Heart right ventricle (tissue), 16 donors: ENCODE measurements around the gene STEAP1B. TPM values are rescaled to one million over a fixed set of nuclear protein-coding genes. Genes with fewer than 3 reads are reported as not detected.
A peak's percentile ranks its signal among the peaks of the same experiment; 100 is the strongest.

Source experiments
- ATAC-seq, 8 donors: fragments of 200-7000 bp; cut with Tn5 transposase; one replicate each; pipeline ENCODE4 v1.9.1; 2020; ENCODE audit warnings: mild to moderate bottlenecking in 8 of 8, moderate library complexity in 8 of 8, moderate number of reproducible peaks in 1 of 8
- DNase-seq, 2 donors: peaks; one replicate each; pipeline ENCODE4 v3.0.0-alpha.2; 2020
- H3K27ac ChIP-seq, 10 donors: fragments of 200-600 bp; sonication (generic) in 2 of 10; one replicate each; pipeline versions ENCODE4 v1.5.0 to v1.8.0; 2020 to 2022; ENCODE audit warnings: mild to moderate bottlenecking in 3 of 10
- H3K27me3 ChIP-seq, 7 donors: fragments of 200-600 bp; one replicate each; pipeline ENCODE4 v1.8.0; 2021 to 2022; ENCODE audit warnings: mild to moderate bottlenecking in 2 of 7
- H3K36me3 ChIP-seq, 9 donors: fragments of 200-600 bp; sonication (generic) in 1 of 9; one replicate each; pipeline versions ENCODE4 v1.5.0 to v1.8.0; 2020 to 2022; ENCODE audit warnings: mild to moderate bottlenecking in 2 of 9
- H3K4me1 ChIP-seq, 9 donors: fragments of 200-600 bp; sonication (generic) in 1 of 9; one replicate each; pipeline versions ENCODE4 v1.5.0 to v1.8.0; 2020 to 2022; ENCODE audit warnings: mild to moderate bottlenecking in 4 of 9
- H3K4me3 ChIP-seq, 10 donors: fragments of 200-600 bp; sonication (generic) in 2 of 10; one replicate each; pipeline versions ENCODE4 v1.5.0 to v1.8.0; 2020 to 2022; ENCODE audit warnings: mild to moderate bottlenecking in 7 of 10, moderate library complexity in 2 of 10
- H3K9me3 ChIP-seq, 11 donors: fragments of 200-600 bp in 10 of 11; sonication (generic) in 2 of 11; one replicate each; pipeline versions ENCODE4 v1.5.0 to v1.8.0; 2013 to 2022; ENCODE audit warnings: mild to moderate bottlenecking in 2 of 11, control low read depth in 1 of 11, moderate library complexity in 1 of 11
- CTCF ChIP-seq, 9 donors: fragments of 200-600 bp; sonication (generic) in 2 of 9; IDR thresholded peaks; one replicate each; pipeline versions ENCODE4 v1.5.0 to v1.8.0; 2021 to 2022; ENCODE audit warnings: antibody characterized with exemption in 9 of 9, mild to moderate bottlenecking in 5 of 9, moderate library complexity in 1 of 9
- WGBS, 2 donors: extraction: QIAGEN DNeasy Blood & Tissue Kit; methylation state at CpG; one replicate each; pipeline ENCODE4 v1.1.7; 2013; ENCODE audit warnings: inconsistent platforms in 1 of 2; 5-methylcytosine and 5-hydroxymethylcytosine counted together
- intact Hi-C, 10 donors: fragments of 100-400 bp; cut with DNase I; formaldehyde crosslinking; loops; one replicate each; pipeline versions ENCODE4 v1.11.1 to v1.14.2; 2022
- polyA plus RNA-seq, 2 donors: library from polyadenylated mRNA; stranded (reverse); fragments of 200-250 nt; gene quantifications; one replicate each; pipeline ENCODE4 v1.2.3, GENCODE V29; 2013
- total RNA-seq, 10 donors: library from RNA; stranded (reverse); fragmentation: NEBNext Ultra II Directional in 3 of 10; extraction: Animal tissue kit (Norgen Biotek cat#: 25700) in 3 of 10; gene quantifications; one replicate each; pipeline versions ENCODE4 v1.2.1 to v1.2.4, GENCODE V29; 2021 to 2023
- donor health status: Arrhythmogenic right ventricular cardiomyopathy.
- donor health status: ischemic (EF 13 %, LVEDD 7.1; RV severe dilation, severe dysfunction).
- donor health status: healthy with polysubstance abuse.
- donor health status: DM: no; HTN: yes; CAD: no.
- donor health status: DM: no; HTN: no; CAD: no.
- donor health status: ischemic (EF 25% LVEDD 6.9; RV normal size, moderate dysfunction).
- donor health status: ischemic (EF 25% LVEDD 5.7; RV mildly dilated, moderate dysfunction).
- donor health status: healthy.
- donor health status: DM: yes; HTN: yes; CAD: no.
- donor health status: Ischemic cardiomyopathy.
- donor health status: ischemic (EF 35%, LVEDD 5.7; RV mildly dilated, moderate dysfunction).
- donor health status: nonischemic (EF 11% LVEDD 7.7; RV severe dilation, severe dysfunction).
- donor health status: DM: yes; HTN: yes; CAD: no.
- donor health status: PGD.
- donor health status: ischemic (EF 29% LVEDD 5.4; RV normal size, mild dysfunction).
- donor health status: nonischemic (EF 23%, LVEDD 6.1; RV moderate dilation, normal function).

STEAP1B gene
- total and polyA plus RNA-seq, 12 donors, result 0.15 to 0.76 (median 0.40) TPM; not detected in 2

DNA sequence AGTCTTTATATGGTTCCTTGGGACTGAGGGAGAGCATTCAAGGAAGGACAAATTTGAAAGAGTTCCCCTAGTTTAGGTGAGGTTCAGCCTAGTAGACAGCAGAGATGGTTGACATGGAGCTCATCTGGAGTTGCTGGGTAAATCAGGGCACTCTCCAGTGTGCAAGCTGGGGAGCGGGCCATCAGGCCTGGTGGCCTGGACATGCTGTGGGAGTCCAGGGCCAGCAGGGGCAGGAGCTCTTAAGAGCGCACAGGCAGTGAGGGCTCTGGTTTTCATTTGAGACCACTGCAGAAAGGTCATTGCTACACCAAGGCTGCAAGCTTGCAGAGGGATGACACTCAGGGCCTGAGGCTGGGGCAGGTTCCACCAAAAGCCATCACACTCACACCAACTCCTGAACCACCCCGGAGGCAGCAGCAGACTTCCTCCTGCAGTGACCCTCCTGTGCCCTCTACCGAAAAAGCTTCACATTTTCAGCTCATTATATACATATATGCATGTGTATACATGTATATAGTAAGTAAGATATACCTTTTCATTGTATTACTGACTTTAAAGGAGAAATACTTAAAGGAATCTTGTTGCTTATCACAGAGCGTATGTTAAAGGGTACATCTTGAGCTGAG is 39.5 kb downstream of the STEAP1B start:
- Histone ChIP-seq H3K36me3 (no peaks in the 10 kb centered on the region), H3K4me1 (peaks cover 0 to 8% (median 0%) of the 10 kb centered on the region in 9 donors), H3K27me3 (no peaks in the 10 kb centered on the region), H3K9me3 (peaks cover 0 to 4% (median 0%) of the 10 kb centered on the region in 11 donors), H3K27ac (no peak overlapping the region), H3K4me3 (no peak overlapping the region)
- ATAC-seq (no peak), DNase-seq (no peak)
- intact Hi-C loops, result no loop called here
- no peak for TF ChIP-seq CTCF (IDR thresholded peaks at IDR 0.05)
- 87 to 94% methylated on average over 5 of the region's 5 CpGs for WGBS, 2 donors

DNA sequence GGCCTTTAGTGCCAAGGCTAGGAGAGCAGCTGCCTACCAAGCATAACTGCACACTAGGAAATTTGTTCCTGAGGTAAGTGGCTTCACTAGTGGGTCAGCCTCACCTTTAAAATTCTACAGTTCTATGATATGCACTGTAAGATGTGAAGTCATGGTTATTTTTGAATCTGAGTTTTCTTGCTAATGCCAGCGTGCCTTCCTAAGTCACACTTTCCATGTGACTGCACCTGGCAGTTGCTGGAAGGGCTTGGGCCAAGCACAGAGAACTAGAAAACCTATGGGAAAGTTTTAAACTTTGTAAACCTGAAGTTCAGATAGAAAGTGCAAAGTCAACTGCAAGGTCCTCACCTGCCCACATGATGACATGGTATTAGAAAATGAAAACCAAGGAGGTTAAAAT is 42.5 kb downstream of the STEAP1B start:
- peak in 1 of 8 donors; percentile 45 for ATAC-seq
- Histone ChIP-seq H3K36me3 (no peaks in the 10 kb centered on the region), H3K27ac (no peak overlapping the region), H3K4me3 (no peak overlapping the region), H3K4me1 (peaks cover 0 to 12% (median 0%) of the 10 kb centered on the region in 9 donors), H3K27me3 (peaks cover 0 to 17% (median 0%) of the 10 kb centered on the region in 7 donors), H3K9me3 (no peaks in the 10 kb centered on the region)
- intact Hi-C loops, result loop anchor here in 1 of 10 donors (10.0 kb wide), 1 partner anchor 163 kb away; no protein-coding TSS in a partner anchor
- 56 to 72% methylated on average over 1 of the region's 1 CpG for WGBS, 2 donors
- no peak for TF ChIP-seq CTCF (IDR thresholded peaks at IDR 0.05)
- no peak for DNase-seq

DNA sequence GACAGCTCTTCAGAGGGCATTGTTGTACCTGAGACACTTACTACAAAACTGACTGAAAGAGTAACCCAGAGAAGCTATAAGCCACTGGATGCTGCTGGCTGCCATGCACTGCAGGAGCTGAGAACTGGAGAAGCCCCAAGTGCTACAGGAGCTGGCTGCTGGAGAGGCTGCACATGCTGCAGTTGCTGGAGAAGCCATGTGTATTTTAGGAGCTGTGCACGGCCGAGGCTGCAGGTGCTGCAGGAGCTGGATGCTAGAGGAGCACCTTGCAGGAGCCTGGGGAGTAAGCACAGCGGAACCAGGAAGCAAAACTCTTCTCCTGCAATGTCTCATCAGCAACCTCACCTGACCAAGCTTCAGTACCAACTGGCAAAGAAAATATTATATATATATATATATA is 45.5 kb downstream of the STEAP1B start:
- Histone ChIP-seq H3K36me3 (no peaks in the 10 kb centered on the region), H3K4me3 (no peak overlapping the region), H3K9me3 (no peaks in the 10 kb centered on the region), H3K27me3 (peaks cover 0 to 26% (median 0%) of the 10 kb centered on the region in 7 donors), H3K4me1 (peaks cover 0 to 21% (median 0%) of the 10 kb centered on the region in 9 donors), H3K27ac (no peak overlapping the region)
- WGBS, 2 donors, result 80 to 82% methylated on average over 3 of the region's 3 CpGs
- intact Hi-C loops, result loop anchor here in 1 of 10 donors (10.0 kb wide), 1 partner anchor 160 kb away; no protein-coding TSS in a partner anchor
- DNase-seq (no peak), ATAC-seq (no peak)
- no peak for TF ChIP-seq CTCF (IDR thresholded peaks at IDR 0.05)

DNA sequence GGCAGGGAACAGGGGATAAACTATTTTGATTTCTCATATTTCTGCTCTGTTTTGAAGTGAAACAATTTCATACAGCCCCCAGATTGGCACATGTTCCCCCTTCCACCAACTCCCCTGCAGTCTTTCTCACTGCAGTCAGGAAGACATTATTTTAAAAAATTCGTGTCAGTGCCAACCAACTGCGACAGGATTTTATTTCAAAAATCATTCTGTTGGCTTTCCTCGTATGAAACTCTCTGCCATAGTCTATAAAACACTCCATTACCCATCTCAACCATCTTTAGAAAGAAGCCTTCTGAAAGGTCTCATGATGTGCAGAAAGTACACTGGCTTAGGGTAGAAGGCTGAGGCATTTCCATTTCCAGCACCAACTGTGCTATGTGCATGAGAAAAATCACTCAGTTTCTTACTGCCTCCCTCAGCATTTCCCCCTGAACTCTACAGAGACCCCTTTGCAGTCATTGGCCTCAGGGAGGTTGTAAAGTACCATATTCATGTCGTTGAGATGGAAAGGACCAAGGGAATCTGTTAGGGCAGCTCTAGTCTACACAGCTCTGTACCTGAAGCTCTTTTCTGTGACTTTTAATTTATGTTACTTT is 46.9 kb downstream of the STEAP1B start:
- WGBS, 2 donors, result 60% methylated on average over 4 of the region's 4 CpGs
- Histone ChIP-seq H3K27ac (no peak overlapping the region), H3K4me3 (peak overlapping the region in 1 of 10 donors; percentile 31), H3K4me1 (peaks cover 0 to 21% (median 0%) of the 10 kb centered on the region in 9 donors), H3K27me3 (peaks cover 0 to 26% (median 0%) of the 10 kb centered on the region in 7 donors), H3K36me3 (no peaks in the 10 kb centered on the region), H3K9me3 (no peaks in the 10 kb centered on the region)
- intact Hi-C loops, result loop anchor here in 1 of 10 donors (10.0 kb wide), 1 partner anchor 158 kb away; no protein-coding TSS in a partner anchor
- DNase-seq (no peak), ATAC-seq (no peak)
- no peak for TF ChIP-seq CTCF (IDR thresholded peaks at IDR 0.05)
